Measurements from ENCODE around the gene DNAJA3. TPM values are rescaled to one million over a fixed set of nuclear protein-coding genes. Genes with fewer than 3 reads are reported as not detected.

The DNAJA3 gene
- total RNA-seq, 1 donor from 2014 or later: 68.6 TPM

- intact Hi-C loops (cut with micrococcal nuclease): no loop called here
Measured at GRCh38 chr16:4465977-4466779, 40.5 kb downstream of the DNAJA3 start.

- intact Hi-C loops (cut with micrococcal nuclease): no loop called here
Measured at GRCh38 chr16:4467916-4468315, 42.2 kb downstream of the DNAJA3 start.

- intact Hi-C loops (cut with micrococcal nuclease): no loop called here
Measured at GRCh38 chr16:4468972-4469371, 43.3 kb downstream of the DNAJA3 start.

GRCh38 chr16:4471869-4472268, 46.2 kb downstream of the DNAJA3 start:
- intact Hi-C loops (cut with micrococcal nuclease): no loop called here

GRCh38 chr16:4472880-4473279, 47.2 kb downstream of the DNAJA3 start:
- intact Hi-C loops (cut with micrococcal nuclease): no loop called here

- intact Hi-C loops (cut with micrococcal nuclease): loop anchor here (1.0 kb wide), 1 partner anchor 167 kb away; no protein-coding TSS in a partner anchor
Measured at GRCh38 chr16:4474192-4474961, 48.7 kb downstream of the DNAJA3 start, which contains the start of gene NMRAL1. TSS of gene NMRAL1 (minus strand) at chr16:4474625. CDS start at chr16:4474132, 493 bp downstream.

GRCh38 chr16:4475880-4476788, 50.5 kb downstream of the DNAJA3 start, which contains the start of gene HMOX2:
TSS of gene HMOX2 (plus strand) at chr16:4476398. CDS start at chr16:4505525, 29,127 bp downstream.
- intact Hi-C loops (cut with micrococcal nuclease): loop anchor here (1.0 to 5.0 kb wide), 9 partner anchors 12 to 483 kb away; partner anchors contain the start of genes CDIP1, DNAJA3, MGRN1 and SEC14L5

GRCh38 chr16:4477966-4478365, 52.3 kb downstream of the DNAJA3 start:
- intact Hi-C loops (cut with micrococcal nuclease): loop anchor here (2.0 to 5.0 kb wide), 7 partner anchors 39 to 481 kb away; partner anchors contain the start of genes CDIP1, MGRN1 and SEC14L5

GRCh38 chr16:4481526-4481925, 55.9 kb downstream of the DNAJA3 start:
- intact Hi-C loops (cut with micrococcal nuclease): no loop called here

- intact Hi-C loops (cut with micrococcal nuclease): no loop called here
Measured at GRCh38 chr16:4481963-4482362, 56.3 kb downstream of the DNAJA3 start.

GRCh38 chr16:4486126-4486893, 60.6 kb downstream of the DNAJA3 start:
- intact Hi-C loops (cut with micrococcal nuclease): no loop called here

- intact Hi-C loops (cut with micrococcal nuclease): loop anchor here (1.0 kb wide), 1 partner anchor 12 kb away; the partner anchor contains the start of gene HMOX2
Measured at GRCh38 chr16:4487955-4488498, 62.4 kb downstream of the DNAJA3 start.

GRCh38 chr16:4488499-4488967, 62.9 kb downstream of the DNAJA3 start:
- intact Hi-C loops (cut with micrococcal nuclease): loop anchor here (1.0 kb wide), 1 partner anchor 12 kb away; the partner anchor contains the start of gene HMOX2

- intact Hi-C loops (cut with micrococcal nuclease): no loop called here
Measured at GRCh38 chr16:4489030-4489429, 63.4 kb downstream of the DNAJA3 start.

GRCh38 chr16:4491898-4492297, 66.2 kb downstream of the DNAJA3 start:
- intact Hi-C loops (cut with micrococcal nuclease): no loop called here

- intact Hi-C loops (cut with micrococcal nuclease): no loop called here
Measured at GRCh38 chr16:4494746-4495490, 69.2 kb downstream of the DNAJA3 start.

GRCh38 chr16:4495766-4496165, 70.1 kb downstream of the DNAJA3 start:
- intact Hi-C loops (cut with micrococcal nuclease): no loop called here

- intact Hi-C loops (cut with micrococcal nuclease): no loop called here
Measured at GRCh38 chr16:4496305-4496704, 70.6 kb downstream of the DNAJA3 start.

Measured in T-helper 2 cell treated with Interferon-gamma antibody and Interleukin-4, amounts not matched to agents 100 ng/mL and 5 ng/mL, for 36 hours (primary cell).